ENCODE results near the gene NTSR1.

DNA sequence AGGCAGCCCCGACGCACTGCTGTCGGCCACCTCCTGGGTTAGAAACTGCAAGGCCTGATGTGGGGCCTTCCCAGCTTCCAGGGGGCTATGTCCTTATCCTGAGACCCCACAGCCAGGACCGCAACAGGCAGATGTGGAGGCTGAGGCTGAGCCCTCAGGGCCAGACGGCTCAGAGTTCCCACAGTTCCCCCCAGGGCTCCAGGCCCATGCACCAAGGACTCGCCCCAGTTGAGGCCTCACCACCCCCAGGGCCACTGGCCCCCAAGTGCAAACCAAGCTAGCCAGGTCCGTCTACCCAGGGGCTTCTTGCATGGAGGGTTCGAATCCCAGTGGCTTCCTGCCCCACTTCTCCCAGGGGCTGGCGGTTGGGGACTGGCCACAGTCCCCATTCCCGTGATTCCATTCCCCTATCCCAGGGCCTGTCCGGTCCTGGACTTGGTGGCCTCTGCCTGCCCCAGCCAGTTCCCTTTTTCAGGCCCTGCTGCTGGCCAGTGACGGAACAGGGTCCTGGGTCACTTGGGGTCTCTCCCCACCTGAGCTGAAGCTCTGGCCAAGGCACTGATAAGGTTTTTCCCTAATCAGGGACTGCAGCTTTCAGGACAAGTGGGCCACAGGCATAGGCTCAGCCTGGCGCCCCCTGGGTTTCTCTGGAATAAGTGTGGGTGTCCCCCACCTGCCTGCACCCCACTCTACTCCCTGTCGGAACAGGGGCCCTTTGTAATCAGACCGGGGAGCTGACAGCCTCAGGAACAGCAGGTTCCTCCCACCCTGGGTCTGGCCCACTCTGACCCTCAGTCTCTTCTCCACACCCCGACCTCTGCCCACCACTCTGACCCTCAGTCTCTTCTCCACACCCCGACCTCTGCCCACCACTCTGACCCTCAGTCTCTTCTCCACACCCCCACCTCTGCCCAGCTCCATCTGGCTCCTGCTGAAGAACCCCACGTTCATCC, 44.3 kb upstream of the NTSR1 start:
- TF ChIP-seq, protein P1, sequence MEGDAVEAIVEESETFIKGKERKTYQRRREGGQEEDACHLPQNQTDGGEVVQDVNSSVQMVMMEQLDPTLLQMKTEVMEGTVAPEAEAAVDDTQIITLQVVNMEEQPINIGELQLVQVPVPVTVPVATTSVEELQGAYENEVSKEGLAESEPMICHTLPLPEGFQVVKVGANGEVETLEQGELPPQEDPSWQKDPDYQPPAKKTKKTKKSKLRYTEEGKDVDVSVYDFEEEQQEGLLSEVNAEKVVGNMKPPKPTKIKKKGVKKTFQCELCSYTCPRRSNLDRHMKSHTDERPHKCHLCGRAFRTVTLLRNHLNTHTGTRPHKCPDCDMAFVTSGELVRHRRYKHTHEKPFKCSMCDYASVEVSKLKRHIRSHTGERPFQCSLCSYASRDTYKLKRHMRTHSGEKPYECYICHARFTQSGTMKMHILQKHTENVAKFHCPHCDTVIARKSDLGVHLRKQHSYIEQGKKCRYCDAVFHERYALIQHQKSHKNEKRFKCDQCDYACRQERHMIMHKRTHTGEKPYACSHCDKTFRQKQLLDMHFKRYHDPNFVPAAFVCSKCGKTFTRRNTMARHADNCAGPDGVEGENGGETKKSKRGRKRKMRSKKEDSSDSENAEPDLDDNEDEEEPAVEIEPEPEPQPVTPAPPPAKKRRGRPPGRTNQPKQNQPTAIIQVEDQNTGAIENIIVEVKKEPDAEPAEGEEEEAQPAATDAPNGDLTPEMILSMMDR (IDR thresholded peaks at IDR 0.05), result no peak
- no peak for TF ChIP-seq POLR2AphosphoS5 (IDR thresholded peaks at IDR 0.05)
- TF ChIP-seq POLR2A (IDR thresholded peaks at IDR 0.05), result no peak
- TF ChIP-seq EP300 (IDR thresholded peaks at IDR 0.05), result no peak
